ENCODE data around the gene GPR162.

DNA sequence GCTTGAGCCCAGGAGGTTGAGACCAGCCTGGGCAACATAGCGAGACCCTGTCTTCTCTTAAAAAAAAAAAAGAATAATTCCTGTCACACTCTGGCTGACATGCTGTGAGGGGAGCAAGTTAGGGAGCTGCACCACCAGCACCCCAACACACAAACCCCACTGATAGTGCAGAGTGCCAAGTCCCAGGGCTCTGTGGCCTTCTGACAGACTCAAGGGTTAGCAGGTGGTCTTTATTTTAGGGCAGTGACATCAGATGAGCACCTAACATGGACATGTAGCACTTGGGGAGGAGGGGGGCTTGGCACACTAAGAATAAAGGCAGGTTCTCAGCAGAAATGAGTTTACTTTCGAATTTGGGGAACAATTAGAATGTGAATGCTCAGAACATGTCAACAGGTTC, 37.2 kb downstream of the GPR162 start:
- TF ChIP-seq EZH2 (IDR thresholded peaks at IDR 0.05; ENCODE audit: low read length, unreplicated experiment) (no peak), EZH2phosphoT487 (IDR thresholded peaks at IDR 0.05; ENCODE audit: borderline replicate concordance, low read length) (no peak)
- TF ChIP-seq, protein P1, sequence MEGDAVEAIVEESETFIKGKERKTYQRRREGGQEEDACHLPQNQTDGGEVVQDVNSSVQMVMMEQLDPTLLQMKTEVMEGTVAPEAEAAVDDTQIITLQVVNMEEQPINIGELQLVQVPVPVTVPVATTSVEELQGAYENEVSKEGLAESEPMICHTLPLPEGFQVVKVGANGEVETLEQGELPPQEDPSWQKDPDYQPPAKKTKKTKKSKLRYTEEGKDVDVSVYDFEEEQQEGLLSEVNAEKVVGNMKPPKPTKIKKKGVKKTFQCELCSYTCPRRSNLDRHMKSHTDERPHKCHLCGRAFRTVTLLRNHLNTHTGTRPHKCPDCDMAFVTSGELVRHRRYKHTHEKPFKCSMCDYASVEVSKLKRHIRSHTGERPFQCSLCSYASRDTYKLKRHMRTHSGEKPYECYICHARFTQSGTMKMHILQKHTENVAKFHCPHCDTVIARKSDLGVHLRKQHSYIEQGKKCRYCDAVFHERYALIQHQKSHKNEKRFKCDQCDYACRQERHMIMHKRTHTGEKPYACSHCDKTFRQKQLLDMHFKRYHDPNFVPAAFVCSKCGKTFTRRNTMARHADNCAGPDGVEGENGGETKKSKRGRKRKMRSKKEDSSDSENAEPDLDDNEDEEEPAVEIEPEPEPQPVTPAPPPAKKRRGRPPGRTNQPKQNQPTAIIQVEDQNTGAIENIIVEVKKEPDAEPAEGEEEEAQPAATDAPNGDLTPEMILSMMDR (conservative IDR thresholded peaks at IDR 0.05; ENCODE audit: low read depth, low read length): no peak

All from PC-3 (cell line).